GM13976 (cell line): Measurements from ENCODE around the gene FOXN3.

ENCODE experiments used
- DNase-seq: peaks from one replicate; pipeline ENCODE4 v3.0.0; 2012; ENCODE audit warnings: low spot score
- CTCF ChIP-seq: IDR thresholded peaks from 2 replicates; pipeline ENCODE4 v1.5.1; 2012; ENCODE audit warnings: borderline replicate concordance, mild to moderate bottlenecking; ENCODE audit not compliant: insufficient read depth; ENCODE audit errors: extremely low read depth, missing control alignments, control extremely low read depth
- in situ Hi-C: fragments of 300-500 bp; cut with MboI; formaldehyde crosslinking; loops from one replicate; pipeline ENCODE4 v1.12.0; 2022; ENCODE audit warnings: low sequenced_read_pairs, mixed read lengths, inconsistent platforms; ENCODE audit not compliant: unreplicated experiment

The FOXN3 gene

GRCh38 chr14:89325959-89326358, 91.1 kb downstream of the FOXN3 start:
- no peak for DNase-seq
- in situ Hi-C loops, result no loop called here
- TF ChIP-seq CTCF, result no peak

- DNase-seq, result peak; percentile 44
- no peak for TF ChIP-seq CTCF
- in situ Hi-C loops, result no loop called here
Measured at GRCh38 chr14:89325299-89325883, 91.6 kb downstream of the FOXN3 start.

- in situ Hi-C loops, result no loop called here
- TF ChIP-seq CTCF, result no peak
- DNase-seq, result peak; percentile 73
Measured at GRCh38 chr14:89324501-89325298, 92.3 kb downstream of the FOXN3 start.

- TF ChIP-seq CTCF, result no peak
- DNase-seq, result no peak
- in situ Hi-C loops, result no loop called here
Measured at GRCh38 chr14:89320381-89321000, 96.5 kb downstream of the FOXN3 start.

GRCh38 chr14:89319687-89320086, 97.3 kb downstream of the FOXN3 start:
- in situ Hi-C loops, result no loop called here
- no peak for DNase-seq
- TF ChIP-seq CTCF, result no peak

- in situ Hi-C loops, result no loop called here
- DNase-seq, result no peak
Measured at GRCh38 chr14:89317051-89317691, 99.9 kb downstream of the FOXN3 start.

More at GRCh38 chr14:89317051-89317691, 99.9 kb downstream of the FOXN3 start:
- TF ChIP-seq CTCF, result no peak
